HCT116 (cell line): ENCODE data around the gene ASB3. TPM values are rescaled to one million over a fixed set of nuclear protein-coding genes. Genes with fewer than 3 reads are reported as not detected.

Source experiments
- ATAC-seq: fragments of 200-7000 bp; cut with Tn5 transposase; 2 replicates; pipeline ENCODE4 v1.9.1; 2020; ENCODE audit warnings: mild to moderate bottlenecking, moderate library complexity
- BruUV-seq: library from RNA; stranded (reverse); fragments of 400-500 nt; replicated peaks from 2 replicates; lab custom pipeline; 2021; lab: Mats Ljungman, UMichigan
- CTCF ChIA-PET: fragments of 300-600 bp; sonication (Branson Sonifier 250); formaldehyde crosslinking; loops from one replicate; lab custom pipeline; 2021; ENCODE audit warnings: antibody characterized with exemption; lab: Charles Lee
- POLR2A ChIA-PET: fragments of 300-600, 350-600 bp; sonication (Branson Sonifier 250); formaldehyde crosslinking; loops from one replicate; lab custom pipeline; 2021; ENCODE audit warnings: antibody characterized with exemption; lab: Charles Lee
- RAD21 ChIA-PET, 2 experiments: fragments of 300-600 bp; sonication (Branson Sonifier 250); formaldehyde crosslinking; loops; one replicate each; lab custom pipeline; 2023; ENCODE audit warnings: low total read pairs in 2 of 2; ENCODE audit not compliant: uncharacterized antibody in 2 of 2, unreplicated experiment in 2 of 2, low non-redundant PET in 1 of 2; lab: Charles Lee
- DNase-seq: peaks from one replicate; pipeline ENCODE4 v3.0.0-alpha.2; 2010; ENCODE audit warnings: low read depth, low spot score
- H2AFZ ChIP-seq: fragments of 200-600 bp; shearing (Covaris generic), sonication (generic); 2 replicates; pipeline ENCODE4 v1.6.1; 2017; ENCODE audit warnings: low read depth, mixed run types, mixed read lengths, antibody characterized with exemption, low read length; ENCODE audit not compliant: poor library complexity, severe bottlenecking
- H3K27ac ChIP-seq: 2 replicates; pipeline ENCODE4 v1.5.1; 2012; ENCODE audit warnings: low read depth, low read length
- H3K27me3 ChIP-seq: fragments of 200-600 bp; sonication (generic); 2 replicates; pipeline ENCODE4 v1.6.1; 2016; ENCODE audit warnings: mixed run types, low read length, mixed read lengths; ENCODE audit not compliant: insufficient read depth
- H3K36me3 ChIP-seq, 2 experiments: fragments of 200-500 bp in 1 of 2; fragments of 200-600 bp in 1 of 2; sonication (Bioruptor generic) in 1 of 2; sonication (generic) in 1 of 2; 2 replicates each; pipeline versions ENCODE4 v1.5.1 to v1.6.1; 2014 to 2016; ENCODE audit warnings: low read length in 2 of 2, inconsistent platforms in 1 of 2, mixed read lengths in 1 of 2, mixed run types in 1 of 2; ENCODE audit not compliant: insufficient read depth in 2 of 2, control insufficient read depth in 1 of 2
- H3K4me1 ChIP-seq, 2 experiments: fragments of 200-600 bp in 1 of 2; sonication (generic) in 1 of 2; 2 replicates each; pipeline versions ENCODE4 v1.5.1 to v1.6.1; 2012 to 2017; ENCODE audit warnings: low read length in 2 of 2, inconsistent platforms in 1 of 2, mild to moderate bottlenecking in 1 of 2, mixed read lengths in 1 of 2, mixed run types in 1 of 2, moderate library complexity in 1 of 2; ENCODE audit not compliant: insufficient read depth in 2 of 2, control insufficient read depth in 1 of 2
- H3K4me2 ChIP-seq: fragments of 200-600 bp; sonication (generic); 2 replicates; pipeline ENCODE4 v1.6.1; 2017; ENCODE audit warnings: mixed run types, low read length, mixed read lengths
- H3K4me3 ChIP-seq, 2 experiments: fragments of 200-600 bp in 1 of 2; sonication (generic) in 1 of 2; replicated peaks in 1 of 2; 2 replicates each; pipeline ENCODE4 v1.5.1; 2011 to 2016; ENCODE audit warnings: low read length in 2 of 2, control low read depth in 1 of 2, low read depth in 1 of 2, mild to moderate bottlenecking in 1 of 2, mixed read lengths in 1 of 2, mixed run types in 1 of 2
- H3K79me2 ChIP-seq: fragments of 200-600 bp; sonication (generic); 2 replicates; pipeline ENCODE4 v1.6.1; 2017; ENCODE audit warnings: mild to moderate bottlenecking, mixed run types, low read length, moderate library complexity, mixed read lengths; ENCODE audit not compliant: insufficient read depth
- H3K9ac ChIP-seq: fragments of 200-600 bp; sonication (generic); 2 replicates; pipeline ENCODE4 v1.6.1; 2016; ENCODE audit warnings: low read length, mixed read lengths
- H3K9me2 ChIP-seq: fragments of 200-600 bp; sonication (generic), shearing (Covaris generic); 2 replicates; pipeline ENCODE4 v1.6.1; 2017; ENCODE audit warnings: mixed run types, mild to moderate bottlenecking, moderate library complexity; ENCODE audit not compliant: insufficient read depth
- H3K9me3 ChIP-seq, 2 experiments: fragments of 200-500 bp in 1 of 2; fragments of 200-600 bp in 1 of 2; sonication (Bioruptor generic) in 1 of 2; sonication (generic) in 1 of 2; 2 replicates each; pipeline ENCODE4 v1.6.1; 2014 to 2017; ENCODE audit warnings: low read length in 2 of 2, mixed read lengths in 2 of 2, inconsistent platforms in 1 of 2, low read depth in 1 of 2, mild to moderate bottlenecking in 1 of 2, mixed run types in 1 of 2, moderate library complexity in 1 of 2; ENCODE audit not compliant: control insufficient read depth in 1 of 2, insufficient read depth in 1 of 2
- H4K20me1 ChIP-seq: fragments of 200-600 bp; sonication (generic), shearing (Covaris generic); 2 replicates; pipeline ENCODE4 v1.6.1; 2017; ENCODE audit warnings: mixed run types, mild to moderate bottlenecking, moderate library complexity; ENCODE audit not compliant: insufficient read depth
- CBX3 ChIP-seq: IDR thresholded peaks from 2 replicates; pipeline ENCODE4 v1.6.1; 2012; ENCODE audit warnings: low read depth
- CEBPB ChIP-seq: IDR thresholded peaks from 2 replicates; pipeline ENCODE4 v1.6.1; 2012; ENCODE audit warnings: low read depth
- EGR1 ChIP-seq: IDR thresholded peaks from 2 replicates; pipeline ENCODE4 v1.6.1; 2012; ENCODE audit warnings: low read depth
- EZH2 ChIP-seq: fragments of 200-600 bp; sonication (generic); IDR thresholded peaks from 2 replicates; pipeline ENCODE4 v1.6.1; 2017; ENCODE audit warnings: antibody characterized with exemption, mixed run types
- EZH2phosphoT487 ChIP-seq: fragments of 200-600 bp; IDR thresholded peaks from 2 replicates; pipeline ENCODE4 v1.6.1; 2018; ENCODE audit warnings: antibody characterized with exemption, borderline replicate concordance
- FOSL1 ChIP-seq: IDR thresholded peaks from 2 replicates; pipeline ENCODE4 v1.6.1; 2012; ENCODE audit warnings: low read depth
- JUND ChIP-seq: IDR thresholded peaks from 2 replicates; pipeline ENCODE4 v1.6.1; 2012
- POLR2A ChIP-seq: IDR thresholded peaks from 2 replicates; pipeline ENCODE4 v1.7.0; 2011; ENCODE audit warnings: borderline replicate concordance; ENCODE audit not compliant: insufficient read depth, insufficient read length; ENCODE audit errors: extremely low read depth
- POLR2AphosphoS5 ChIP-seq: IDR thresholded peaks from 2 replicates; pipeline ENCODE4 v1.6.1; 2011; ENCODE audit warnings: mild to moderate bottlenecking, low read depth, low read length, moderate library complexity
- RAD21 ChIP-seq: IDR thresholded peaks from 2 replicates; pipeline ENCODE4 v1.6.1; 2012; ENCODE audit warnings: low read depth, mild to moderate bottlenecking
- SIN3A ChIP-seq: IDR thresholded peaks from 2 replicates; pipeline ENCODE4 v1.6.1; 2012; ENCODE audit warnings: low read depth
- SRF ChIP-seq: IDR thresholded peaks from 2 replicates; pipeline ENCODE4 v1.6.1; 2012; ENCODE audit warnings: low read depth
- TCF7L2 ChIP-seq: IDR thresholded peaks from 2 replicates; pipeline ENCODE4 v1.7.0; 2011; ENCODE audit warnings: borderline replicate concordance, inconsistent platforms; ENCODE audit not compliant: insufficient read depth, insufficient read length; ENCODE audit errors: extremely low read depth
- YY1 ChIP-seq: IDR thresholded peaks from 2 replicates; pipeline ENCODE4 v1.6.1; 2011; ENCODE audit warnings: low read length, low read depth, moderate library complexity, mild to moderate bottlenecking; ENCODE audit not compliant: insufficient replicate concordance; ENCODE audit errors: extremely low read depth
- ZFX ChIP-seq: fragments of 450-650 bp; IDR thresholded peaks from 2 replicates; pipeline ENCODE4 v1.6.1; 2017
- ZNF274 ChIP-seq: fragments of 200-500 bp; sonication (Bioruptor generic); IDR thresholded peaks from 2 replicates; pipeline ENCODE4 v1.6.1; 2014; ENCODE audit warnings: mild to moderate bottlenecking, low read depth, low read length, inconsistent platforms
- intact Hi-C: fragments of 100-400 bp; cut with micrococcal nuclease; formaldehyde crosslinking; loops from 2 replicates; pipeline ENCODE4 v1.10.0; 2022
- total RNA-seq: library from RNA; stranded (reverse); gene quantifications from one replicate; pipeline ENCODE4 v1.2.1, GENCODE V29; 2021; ENCODE audit not compliant: unreplicated experiment
- TF ChIP-seq, protein P1 (sequence below): IDR thresholded peaks from 2 replicates; pipeline ENCODE4 v1.6.1; 2012
- TF ChIP-seq, protein P2 (sequence below): IDR thresholded peaks from 2 replicates; pipeline ENCODE4 v1.6.1; 2011; ENCODE audit warnings: mild to moderate bottlenecking, low read length, moderate library complexity; ENCODE audit not compliant: insufficient replicate concordance; ENCODE audit errors: extremely low read depth
- TF ChIP-seq, protein P3 (sequence below): IDR thresholded peaks from 2 replicates; pipeline ENCODE4 v1.6.1; 2012

The ASB3 gene
- total RNA-seq, 1 experiment from 2014 or later = 17.3 TPM

DNA sequence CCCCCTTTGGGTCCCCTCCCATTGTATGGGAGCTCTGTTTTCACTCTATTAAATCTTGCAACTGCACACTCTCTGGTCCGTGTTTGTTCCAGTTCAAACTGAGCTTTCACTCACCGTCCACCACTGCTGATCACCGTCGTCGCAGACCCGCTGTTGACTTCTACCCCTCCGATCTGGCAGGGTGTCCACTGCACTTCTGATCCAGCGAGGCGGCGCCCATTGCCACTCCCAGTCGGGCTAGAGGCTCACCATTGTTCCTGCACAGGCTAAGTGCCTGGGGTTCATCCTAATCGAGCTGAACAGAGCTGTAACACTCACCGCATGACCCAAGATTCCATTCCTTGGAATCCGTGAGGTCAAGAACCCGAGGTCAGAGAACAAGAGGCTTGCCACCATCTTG, 30.1 kb downstream of the ASB3 start:
- ChIA-PET CTCF (no interaction called here), POLR2A (no interaction called here)
- DNase-seq = no peak
- H3K9ac ChIP-seq = no peak overlapping the region
- no peaks in the 10 kb centered on the region for H3K9me2 ChIP-seq
- no TSS peak for BruUV-seq
- no peak overlapping the region for H3K27ac ChIP-seq
- H3K27me3 ChIP-seq = no peaks in the 10 kb centered on the region
- peaks cover 0 to 3% of the 10 kb centered on the region in 2 experiments; a peak in 1 of 4 replicates for H3K36me3 ChIP-seq
- H3K79me2 ChIP-seq = no peaks in the 10 kb centered on the region
- H4K20me1 ChIP-seq = no peaks in the 10 kb centered on the region
- H3K4me2 ChIP-seq = no peak overlapping the region
- no peak overlapping the region for H3K4me3 ChIP-seq
- H3K9me3 ChIP-seq = no peaks in the 10 kb centered on the region
- intact Hi-C loops = no loop called here
- no peak for TF ChIP-seq SRF
- TF ChIP-seq TCF7L2 = no peak
- TF ChIP-seq CEBPB = no peak
- TF ChIP-seq RAD21 = no peak
- TF ChIP-seq, protein P1, sequence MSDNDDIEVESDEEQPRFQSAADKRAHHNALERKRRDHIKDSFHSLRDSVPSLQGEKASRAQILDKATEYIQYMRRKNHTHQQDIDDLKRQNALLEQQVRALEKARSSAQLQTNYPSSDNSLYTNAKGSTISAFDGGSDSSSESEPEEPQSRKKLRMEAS = no peak
- no peak for TF ChIP-seq EZH2phosphoT487
- no peak for TF ChIP-seq EGR1
- TF ChIP-seq, all 23 proteins: peak for 0
- no peak overlapping the region for H2AFZ ChIP-seq
- H3K4me1 ChIP-seq = peaks cover 0 to 8% of the 10 kb centered on the region in 2 experiments; a peak in 2 of 4 replicates
- ATAC-seq = no peak
- RAD21 ChIA-PET = no interaction called here

DNA sequence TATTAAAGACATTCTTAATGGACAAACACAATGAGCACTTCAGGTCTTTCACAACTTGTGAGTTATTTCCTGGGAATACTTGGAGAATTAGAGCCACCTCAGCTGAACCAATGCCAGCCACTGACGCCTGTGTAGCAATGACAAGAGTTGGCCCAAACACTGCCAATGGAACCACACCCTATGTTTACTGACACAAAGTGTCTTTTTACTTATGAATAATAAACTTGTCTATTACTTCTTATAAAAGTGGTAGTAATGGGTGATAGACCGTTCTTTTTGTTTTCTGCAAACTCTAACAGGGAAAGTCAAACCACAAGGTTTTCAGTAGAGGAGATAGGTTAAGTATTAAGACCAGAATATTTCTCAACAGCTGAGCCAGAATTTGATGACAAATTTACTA, 31.6 kb downstream of the ASB3 start:
- H3K4me1 ChIP-seq = peaks cover 0 to 13% of the 10 kb centered on the region in 2 experiments; a peak in 2 of 4 replicates
- DNase-seq (no peak), ATAC-seq (no peak)
- H3K4me2 ChIP-seq = no peak overlapping the region
- ChIA-PET CTCF (no interaction called here), POLR2A (no interaction called here), RAD21 (no interaction called here)
- H3K36me3 ChIP-seq = peaks cover 0 to 3% of the 10 kb centered on the region in 2 experiments; a peak in 1 of 4 replicates
- no peaks in the 10 kb centered on the region for H3K27me3 ChIP-seq
- no peak overlapping the region for H2AFZ ChIP-seq
- no peaks in the 10 kb centered on the region for H4K20me1 ChIP-seq
- intact Hi-C loops = no loop called here
- H3K9me2 ChIP-seq = no peaks in the 10 kb centered on the region
- H3K9ac ChIP-seq = no peak overlapping the region
- TF ChIP-seq, protein P2, sequence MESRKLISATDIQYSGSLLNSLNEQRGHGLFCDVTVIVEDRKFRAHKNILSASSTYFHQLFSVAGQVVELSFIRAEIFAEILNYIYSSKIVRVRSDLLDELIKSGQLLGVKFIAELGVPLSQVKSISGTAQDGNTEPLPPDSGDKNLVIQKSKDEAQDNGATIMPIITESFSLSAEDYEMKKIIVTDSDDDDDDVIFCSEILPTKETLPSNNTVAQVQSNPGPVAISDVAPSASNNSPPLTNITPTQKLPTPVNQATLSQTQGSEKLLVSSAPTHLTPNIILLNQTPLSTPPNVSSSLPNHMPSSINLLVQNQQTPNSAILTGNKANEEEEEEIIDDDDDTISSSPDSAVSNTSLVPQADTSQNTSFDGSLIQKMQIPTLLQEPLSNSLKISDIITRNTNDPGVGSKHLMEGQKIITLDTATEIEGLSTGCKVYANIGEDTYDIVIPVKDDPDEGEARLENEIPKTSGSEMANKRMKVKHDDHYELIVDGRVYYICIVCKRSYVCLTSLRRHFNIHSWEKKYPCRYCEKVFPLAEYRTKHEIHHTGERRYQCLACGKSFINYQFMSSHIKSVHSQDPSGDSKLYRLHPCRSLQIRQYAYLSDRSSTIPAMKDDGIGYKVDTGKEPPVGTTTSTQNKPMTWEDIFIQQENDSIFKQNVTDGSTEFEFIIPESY = no peak
- TF ChIP-seq ZFX (no peak), CBX3 (no peak), EZH2 (no peak), POLR2A (no peak), FOSL1 (no peak), ZNF274 (no peak), EGR1 (no peak), JUND (no peak), POLR2AphosphoS5 (no peak), CEBPB (no peak), YY1 (no peak), RAD21 (no peak), SIN3A (no peak), EZH2phosphoT487 (no peak)
- TF ChIP-seq, protein P3, sequence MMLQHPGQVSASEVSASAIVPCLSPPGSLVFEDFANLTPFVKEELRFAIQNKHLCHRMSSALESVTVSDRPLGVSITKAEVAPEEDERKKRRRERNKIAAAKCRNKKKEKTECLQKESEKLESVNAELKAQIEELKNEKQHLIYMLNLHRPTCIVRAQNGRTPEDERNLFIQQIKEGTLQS = no peak
- TF ChIP-seq, protein P1 = no peak
- no TSS peak for BruUV-seq
- H3K4me3 ChIP-seq = no peak overlapping the region
- no peak overlapping the region for H3K27ac ChIP-seq
- H3K79me2 ChIP-seq = no peaks in the 10 kb centered on the region
- no peaks in the 10 kb centered on the region for H3K9me3 ChIP-seq
